Activated T-helper 1 cell treated with anti-CD3 and anti-CD28 coated beads, Interleukin-12 subunit alpha, Interleukin-12 subunit beta, Interleukin-2, Interleukin-4 antibody, amounts not matched to agents 30 ng/mL and 10 ng/mL and 1 ng/mL, durations not matched to agents 14 hours and 24 hours and 36 hours (primary cell): ENCODE results near the gene PTPRC. TPM values are rescaled to one million over a fixed set of nuclear protein-coding genes. Genes with fewer than 3 reads are reported as not detected.

ENCODE experiments used
- DNase-seq: peaks from one replicate; pipeline ENCODE4 v3.0.0; 2021; ENCODE audit warnings: low spot score
- H3K27ac Mint-ChIP-seq: one replicate; pipeline ENCODE4 v1.8.0; 2021; ENCODE audit warnings: mild to moderate bottlenecking, mixed read lengths
- H3K27me3 Mint-ChIP-seq: one replicate; pipeline ENCODE4 v1.8.0; 2022; ENCODE audit warnings: mild to moderate bottlenecking, moderate library complexity, mixed read lengths; ENCODE audit not compliant: insufficient read depth
- H3K36me3 Mint-ChIP-seq: one replicate; pipeline ENCODE4 v1.8.0; 2021; ENCODE audit warnings: low read depth, mixed read lengths
- H3K4me1 Mint-ChIP-seq: one replicate; pipeline ENCODE4 v1.8.0; 2021; ENCODE audit warnings: low read depth, mixed read lengths
- H3K4me3 Mint-ChIP-seq: one replicate; pipeline ENCODE4 v1.8.0; 2021; ENCODE audit warnings: mild to moderate bottlenecking, moderate library complexity, mixed read lengths
- H3K9me3 Mint-ChIP-seq: one replicate; pipeline ENCODE4 v1.8.0; 2021; ENCODE audit warnings: mixed read lengths
- intact Hi-C: fragments of 100-400 bp; cut with micrococcal nuclease; formaldehyde crosslinking; loops from one replicate; pipeline ENCODE4 v1.15.1; 2024
- total RNA-seq: library from RNA; stranded (reverse); gene quantifications from 2 replicates; pipeline ENCODE4 v1.2.3, GENCODE V29; 2022

Gene PTPRC
- total RNA-seq, 1 donor from 2014 or later = 512 TPM

- Mint-ChIP-seq H3K36me3 (peaks cover 56% of the 10 kb centered on the region), H3K27me3 (no peaks in the 10 kb centered on the region), H3K4me1 (peaks cover 72% of the 10 kb centered on the region), H3K4me3 (peak overlapping the region; percentile 77), H3K27ac (peak overlapping the region; percentile 90), H3K9me3 (no peaks in the 10 kb centered on the region)
- no peak for DNase-seq
- intact Hi-C loops = no loop called here
Measured at GRCh38 chr1:198650506-198650905, 11.7 kb downstream of the PTPRC start.

GRCh38 chr1:198651650-198652400, 13.0 kb downstream of the PTPRC start:
- no peak for DNase-seq
- no peaks in the 10 kb centered on the region for H3K9me3 Mint-ChIP-seq
- H3K4me1 Mint-ChIP-seq = peaks cover 77% of the 10 kb centered on the region
- intact Hi-C loops = loop anchor here (1.0 kb wide), 1 partner anchor 34 kb away; no protein-coding TSS in a partner anchor
- peak overlapping the region; percentile 86 for H3K27ac Mint-ChIP-seq
- H3K27me3 Mint-ChIP-seq = no peaks in the 10 kb centered on the region
- peaks cover 54% of the 10 kb centered on the region for H3K36me3 Mint-ChIP-seq
- H3K4me3 Mint-ChIP-seq = peak overlapping the region; percentile 77

- Mint-ChIP-seq H3K27me3 (no peaks in the 10 kb centered on the region), H3K27ac (peak overlapping the region; percentile 57), H3K9me3 (no peaks in the 10 kb centered on the region), H3K4me1 (peaks cover 76% of the 10 kb centered on the region), H3K4me3 (peak overlapping the region; percentile 39), H3K36me3 (peaks cover 51% of the 10 kb centered on the region)
- intact Hi-C loops = no loop called here
- no peak for DNase-seq
Measured at GRCh38 chr1:198653808-198654413, 15.1 kb downstream of the PTPRC start.

- peaks cover 35% of the 10 kb centered on the region for H3K36me3 Mint-ChIP-seq
- H3K9me3 Mint-ChIP-seq = no peaks in the 10 kb centered on the region
- H3K4me3 Mint-ChIP-seq = peak overlapping the region; percentile 73
- no peaks in the 10 kb centered on the region for H3K27me3 Mint-ChIP-seq
- H3K27ac Mint-ChIP-seq = peak overlapping the region; percentile 89
- intact Hi-C loops = loop anchor here (1.0 to 5.0 kb wide), 5 partner anchors 12 to 878 kb away; partner anchors contain the start of genes DENND1B and NEK7
- no peak for DNase-seq
- peaks cover 72% of the 10 kb centered on the region for H3K4me1 Mint-ChIP-seq
Measured at GRCh38 chr1:198655459-198656121, 16.8 kb downstream of the PTPRC start.

GRCh38 chr1:198656500-198656932, 17.7 kb downstream of the PTPRC start:
- no peaks in the 10 kb centered on the region for H3K9me3 Mint-ChIP-seq
- DNase-seq = peak; percentile 70
- H3K27ac Mint-ChIP-seq = peak overlapping the region; percentile 96
- H3K36me3 Mint-ChIP-seq = peaks cover 32% of the 10 kb centered on the region
- H3K27me3 Mint-ChIP-seq = no peaks in the 10 kb centered on the region
- peaks cover 68% of the 10 kb centered on the region for H3K4me1 Mint-ChIP-seq
- H3K4me3 Mint-ChIP-seq = peak overlapping the region; percentile 83
- intact Hi-C loops = loop anchor here (1.0 to 5.0 kb wide), 5 partner anchors 13 to 879 kb away; partner anchors contain the start of genes DENND1B and NEK7

DNA sequence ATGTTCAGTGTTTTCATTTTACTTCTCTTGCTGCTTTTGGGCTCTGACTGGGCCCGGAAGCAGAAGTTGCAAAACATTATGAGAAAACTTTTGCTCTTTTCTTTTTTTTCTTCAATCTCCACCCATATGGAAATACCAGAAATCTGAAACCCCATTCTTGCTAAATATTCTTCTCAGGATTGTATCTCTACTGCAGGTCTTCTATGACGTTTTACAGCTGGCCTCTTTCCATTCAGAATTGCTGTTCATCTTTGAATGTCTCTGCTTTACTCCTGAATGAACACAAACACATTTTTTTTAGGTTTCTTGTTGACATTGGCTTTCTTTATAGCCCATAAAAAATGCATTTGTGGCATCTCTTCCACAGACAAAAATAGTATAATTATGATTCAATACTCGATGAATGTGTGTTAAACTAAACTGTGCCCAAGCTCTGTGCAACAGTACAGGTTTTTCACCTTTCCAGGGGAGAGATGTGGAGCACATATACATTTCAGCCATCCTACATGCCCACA, 18.8 kb downstream of the PTPRC start:
- Mint-ChIP-seq H3K27ac (peak overlapping the region; percentile 84), H3K27me3 (no peaks in the 10 kb centered on the region), H3K9me3 (no peaks in the 10 kb centered on the region), H3K4me3 (peak overlapping the region; percentile 63), H3K36me3 (peaks cover 27% of the 10 kb centered on the region), H3K4me1 (peaks cover 68% of the 10 kb centered on the region)
- no peak for DNase-seq
- intact Hi-C loops = loop anchor here (1.0 to 5.0 kb wide), 9 partner anchors 8 to 880 kb away; partner anchors contain the start of genes DENND1B and NEK7

DNA sequence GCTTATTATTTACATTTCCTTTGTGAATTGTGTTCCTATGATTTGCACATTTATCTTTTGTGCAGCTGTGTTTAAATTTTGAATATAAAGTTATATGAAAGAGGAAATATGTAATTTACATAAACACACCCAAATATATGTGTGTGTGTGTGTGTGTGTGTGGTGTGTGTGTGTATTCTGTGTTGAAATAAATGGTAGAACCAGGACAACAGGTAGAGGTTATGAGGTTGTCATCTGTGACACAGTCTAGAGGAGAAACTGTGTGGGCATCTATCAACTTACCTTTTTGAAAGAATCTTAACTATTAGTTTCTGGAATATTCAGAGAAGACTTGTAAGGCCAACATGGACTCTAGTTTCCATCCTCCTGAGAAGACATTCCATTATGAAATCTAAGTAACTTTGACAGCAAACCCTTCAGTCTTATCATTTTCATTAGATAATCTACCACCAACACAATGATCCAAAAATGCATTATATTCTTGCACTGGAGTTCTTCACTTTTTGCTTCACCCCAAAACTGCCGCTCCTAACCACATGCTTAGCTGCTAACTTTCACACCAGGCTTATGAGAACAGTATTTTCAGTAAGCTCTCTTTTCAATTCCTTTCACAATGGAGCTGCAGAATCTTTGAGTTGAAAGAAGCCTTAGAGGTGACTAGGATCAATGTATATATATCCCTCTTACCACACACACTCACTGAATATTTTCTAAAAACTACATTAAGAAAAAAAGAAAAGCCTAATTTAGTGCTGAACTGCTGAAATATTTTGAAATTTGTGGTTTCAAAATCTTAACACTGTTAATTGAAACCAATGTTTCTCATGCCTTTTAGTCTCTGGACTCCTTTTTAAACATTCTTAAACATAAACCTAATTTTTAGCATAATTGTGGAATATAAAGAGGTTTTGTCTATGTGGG, 21.8 kb downstream of the PTPRC start:
- intact Hi-C loops = loop anchor here (1.0 kb wide), 1 partner anchor 17 kb away; no protein-coding TSS in a partner anchor
- peak overlapping the region; percentile 66 for H3K4me3 Mint-ChIP-seq
- peak overlapping the region; percentile 60 for H3K27ac Mint-ChIP-seq
- peaks cover 78% of the 10 kb centered on the region for H3K4me1 Mint-ChIP-seq
- no peak for DNase-seq
- H3K27me3 Mint-ChIP-seq = no peaks in the 10 kb centered on the region
- H3K36me3 Mint-ChIP-seq = peaks cover 33% of the 10 kb centered on the region
- H3K9me3 Mint-ChIP-seq = no peaks in the 10 kb centered on the region

DNA sequence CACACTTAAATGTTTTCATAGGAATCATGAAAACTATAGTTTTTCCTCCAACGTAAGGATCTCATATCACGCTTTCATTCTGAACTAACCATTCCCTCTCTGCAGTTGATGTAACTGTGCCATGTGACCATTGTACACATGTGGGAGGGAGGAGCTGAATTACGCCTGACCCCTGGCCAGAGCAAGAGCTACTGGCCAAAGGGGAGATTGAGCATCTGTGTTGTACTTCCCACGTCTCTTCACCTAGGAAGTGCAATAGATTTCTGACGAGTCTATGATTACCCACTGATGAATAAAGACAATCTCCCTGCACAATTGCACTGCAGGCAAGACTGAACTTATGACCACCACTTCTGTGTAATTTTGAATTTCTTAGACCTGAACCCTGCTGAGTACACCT, 24.0 kb downstream of the PTPRC start:
- Mint-ChIP-seq H3K36me3 (peaks cover 33% of the 10 kb centered on the region), H3K27me3 (no peaks in the 10 kb centered on the region), H3K4me3 (peak overlapping the region; percentile 75), H3K4me1 (peaks cover 81% of the 10 kb centered on the region), H3K27ac (peak overlapping the region; percentile 68), H3K9me3 (no peaks in the 10 kb centered on the region)
- no peak for DNase-seq
- intact Hi-C loops = loop anchor here (2.0 kb wide), 1 partner anchor 404 kb away; no protein-coding TSS in a partner anchor

DNA sequence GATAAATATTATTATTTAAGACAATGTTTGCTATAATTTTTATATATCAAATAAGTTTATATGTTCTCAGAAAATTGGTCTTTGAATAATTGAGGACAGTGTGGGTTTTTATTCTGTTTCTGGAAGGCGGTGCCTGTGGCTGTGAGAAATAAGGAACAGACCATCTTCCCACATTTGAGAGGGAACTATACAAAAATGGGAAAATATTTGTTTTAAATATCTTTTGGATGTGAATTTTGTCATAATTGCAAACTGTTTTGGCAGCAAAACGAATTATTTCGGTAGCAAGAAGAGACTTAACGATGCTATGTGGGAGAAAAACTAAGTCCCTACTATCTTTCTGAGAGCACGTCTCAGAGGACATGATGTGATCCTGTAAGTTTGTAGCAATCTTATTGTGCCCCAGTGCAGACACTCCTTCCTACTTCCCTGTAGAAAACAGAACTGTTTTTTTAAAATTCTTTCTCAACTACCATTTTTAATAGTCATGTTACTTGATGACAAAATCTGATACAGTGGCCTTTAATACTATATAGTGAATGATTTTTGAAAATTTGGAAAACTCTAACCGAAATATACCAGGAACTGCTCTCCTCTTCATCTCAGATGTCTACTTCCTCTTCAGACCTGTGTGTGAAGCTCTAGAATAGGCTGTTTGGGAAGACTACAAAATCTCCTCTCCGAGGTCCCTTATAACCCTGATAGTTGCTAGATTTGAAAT, 25.4 kb downstream of the PTPRC start:
- peak overlapping the region; percentile 77 for H3K27ac Mint-ChIP-seq
- DNase-seq = no peak
- H3K36me3 Mint-ChIP-seq = peaks cover 32% of the 10 kb centered on the region
- peak overlapping the region; percentile 78 for H3K4me3 Mint-ChIP-seq
- no peaks in the 10 kb centered on the region for H3K9me3 Mint-ChIP-seq
- intact Hi-C loops = no loop called here
- peaks cover 81% of the 10 kb centered on the region for H3K4me1 Mint-ChIP-seq
- no peaks in the 10 kb centered on the region for H3K27me3 Mint-ChIP-seq

DNA sequence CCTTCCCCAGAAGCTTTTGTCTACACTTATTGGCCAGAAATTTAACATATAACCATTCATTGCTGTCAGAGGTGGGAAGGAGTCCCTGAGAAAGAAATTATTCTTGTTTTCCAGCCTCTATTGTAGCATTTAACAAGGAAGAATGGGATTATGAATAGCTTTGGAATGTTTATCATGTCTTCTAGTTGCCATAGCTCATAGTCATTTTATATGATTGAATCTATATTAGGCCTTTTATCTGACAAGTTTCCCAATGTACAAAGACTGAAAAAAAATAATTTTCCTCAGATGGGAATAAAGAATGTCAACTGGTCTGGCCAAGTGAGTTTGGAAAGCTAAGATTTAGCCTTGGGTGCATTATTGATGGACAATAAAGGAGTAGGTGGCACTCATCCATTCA, 28.3 kb downstream of the PTPRC start:
- no peaks in the 10 kb centered on the region for H3K27me3 Mint-ChIP-seq
- H3K4me1 Mint-ChIP-seq = peaks cover 87% of the 10 kb centered on the region
- H3K27ac Mint-ChIP-seq = peak overlapping the region; percentile 93
- intact Hi-C loops = no loop called here
- no peak for DNase-seq
- peaks cover 45% of the 10 kb centered on the region for H3K36me3 Mint-ChIP-seq
- peak overlapping the region; percentile 31 for H3K4me3 Mint-ChIP-seq
- no peaks in the 10 kb centered on the region for H3K9me3 Mint-ChIP-seq

DNA sequence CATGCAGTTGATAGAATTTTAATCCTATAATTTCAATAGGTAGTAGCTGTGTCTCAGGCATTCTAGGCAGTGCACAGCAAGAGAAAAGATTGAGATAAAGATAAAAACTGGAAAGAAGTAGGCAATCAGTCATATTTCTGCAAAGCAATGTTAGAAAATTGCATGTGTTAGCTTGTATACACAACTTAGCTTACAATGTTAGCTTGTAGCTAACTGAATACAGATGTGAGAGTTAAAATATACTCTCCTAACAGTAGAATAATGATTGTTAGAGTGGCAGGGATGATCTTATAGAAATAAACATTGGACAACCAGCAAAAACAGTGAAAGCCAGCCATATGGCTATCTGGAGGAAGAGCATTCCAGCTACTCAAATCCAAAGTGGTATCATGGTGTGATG, 29.0 kb downstream of the PTPRC start:
- intact Hi-C loops = no loop called here
- H3K27me3 Mint-ChIP-seq = no peaks in the 10 kb centered on the region
- no peaks in the 10 kb centered on the region for H3K9me3 Mint-ChIP-seq
- peak overlapping the region; percentile 31 for H3K4me3 Mint-ChIP-seq
- DNase-seq = no peak
- peak overlapping the region; percentile 93 for H3K27ac Mint-ChIP-seq
- peaks cover 87% of the 10 kb centered on the region for H3K4me1 Mint-ChIP-seq
- peaks cover 46% of the 10 kb centered on the region for H3K36me3 Mint-ChIP-seq
